Activated CD8-positive, alpha-beta T cell treated with anti-CD3 and anti-CD28 coated beads, Interleukin-2, amount 10 ng/mL, durations not matched to agents 7 days and 5 days (primary cell): ENCODE results near the gene B4GALT5. TPM values are rescaled to one million over a fixed set of nuclear protein-coding genes. Genes with fewer than 3 reads are reported as not detected.
"Not testable (repeated sequence)": the region's sequence is repeated elsewhere in the genome, so short reads cannot be mapped to it uniquely, and the experiment has no call there.

ENCODE experiments used
- ATAC-seq: fragments of 150-1000 bp; cut with Tn5 transposase; one replicate; pipeline ENCODE4 v1.10.0; 2021; ENCODE audit warnings: moderate library complexity
- CTCF ChIA-PET: fragments of 350-600 bp; sonication (Branson Sonifier 250); formaldehyde crosslinking; loops from one replicate; lab custom pipeline; 2021; ENCODE audit warnings: antibody characterized with exemption; lab: Charles Lee
- POLR2A ChIA-PET: fragments of 350-600 bp; sonication (Branson Sonifier 250); formaldehyde crosslinking; loops from one replicate; lab custom pipeline; 2021; ENCODE audit warnings: antibody characterized with exemption; lab: Charles Lee
- DNase-seq: peaks from one replicate; pipeline ENCODE4 v3.0.0-alpha.2; 2020
- H3K27ac Mint-ChIP-seq: one replicate; pipeline ENCODE4 v1.8.0; 2021; ENCODE audit warnings: mild to moderate bottlenecking, mixed read lengths
- H3K27me3 Mint-ChIP-seq: one replicate; pipeline ENCODE4 v1.8.0; 2021; ENCODE audit warnings: low read depth, mixed read lengths
- H3K36me3 Mint-ChIP-seq: one replicate; pipeline ENCODE4 v1.8.0; 2021; ENCODE audit warnings: low read depth, mixed read lengths
- H3K4me1 Mint-ChIP-seq: one replicate; pipeline ENCODE4 v1.8.0; 2021; ENCODE audit warnings: low read depth, mixed read lengths
- H3K4me3 Mint-ChIP-seq: one replicate; pipeline ENCODE4 v1.8.0; 2021; ENCODE audit warnings: mild to moderate bottlenecking, mixed read lengths
- H3K9me3 Mint-ChIP-seq: one replicate; pipeline ENCODE4 v1.8.0; 2022; ENCODE audit warnings: mixed read lengths; ENCODE audit not compliant: insufficient read depth
- total RNA-seq, 2 experiments: library from RNA; stranded (reverse); gene quantifications; one replicate each; pipeline ENCODE4 v1.2.3, GENCODE V29; 2021

Gene B4GALT5
- total RNA-seq, 2 experiments from 2014 or later = 13.3 to 13.4 TPM

- DNase-seq (no peak), ATAC-seq (no peak)
- ChIA-PET POLR2A (interaction anchor here (0.6 kb wide), 1 partner anchor 11 kb away, joined by 3 read pairs; no protein-coding TSS in a partner anchor), CTCF (no interaction called here)
- H3K36me3 Mint-ChIP-seq = no peaks in the 10 kb centered on the region
- H3K9me3 Mint-ChIP-seq = no peaks in the 10 kb centered on the region
- H3K27me3 Mint-ChIP-seq = peaks cover 1% of the 10 kb centered on the region
- H3K4me3 Mint-ChIP-seq = no peak overlapping the region
- peaks cover 15% of the 10 kb centered on the region for H3K4me1 Mint-ChIP-seq
- H3K27ac Mint-ChIP-seq = no peak overlapping the region
These were observed 14.5 kb upstream of the B4GALT5 start for GRCh38 chr20:49727894-49728885.

GRCh38 chr20:49727478-49727877 lies 13.8 kb upstream of the B4GALT5 start:
- H3K27ac Mint-ChIP-seq = no peak overlapping the region
- no peaks in the 10 kb centered on the region for H3K9me3 Mint-ChIP-seq
- H3K27me3 Mint-ChIP-seq = no peaks in the 10 kb centered on the region
- H3K36me3 Mint-ChIP-seq = no peaks in the 10 kb centered on the region
- H3K4me3 Mint-ChIP-seq = no peak overlapping the region
- H3K4me1 Mint-ChIP-seq = peaks cover 15% of the 10 kb centered on the region
- CTCF ChIA-PET = interaction anchor here (0.6 kb wide), 1 partner anchor 11 kb away, joined by 3 read pairs; no protein-coding TSS in a partner anchor
- POLR2A ChIA-PET = interaction anchor here (0.7 kb wide), 1 partner anchor 390 kb away, joined by 4 read pairs; no protein-coding TSS in a partner anchor
- DNase-seq = no peak
- ATAC-seq = no peak

GRCh38 chr20:49725694-49726093 lies 12.0 kb upstream of the B4GALT5 start:
- ATAC-seq = no peak
- H3K27me3 Mint-ChIP-seq = no peaks in the 10 kb centered on the region
- H3K9me3 Mint-ChIP-seq = no peaks in the 10 kb centered on the region
- H3K4me1 Mint-ChIP-seq = peaks cover 15% of the 10 kb centered on the region
- H3K27ac Mint-ChIP-seq = no peak overlapping the region
- ChIA-PET POLR2A (no interaction called here), CTCF (interaction anchor here (1.2 to 1.4 kb wide), 2 partner anchors 114 to 121 kb away, joined by 4 read pairs; no protein-coding TSS in a partner anchor)
- H3K36me3 Mint-ChIP-seq = no peaks in the 10 kb centered on the region
- H3K4me3 Mint-ChIP-seq = no peak overlapping the region
- DNase-seq = no peak

GRCh38 chr20:49725224-49725606 lies 11.5 kb upstream of the B4GALT5 start:
- H3K27me3 Mint-ChIP-seq, POLR2A ChIA-PET, H3K4me3 Mint-ChIP-seq, DNase-seq, H3K36me3 Mint-ChIP-seq, H3K9me3 Mint-ChIP-seq, ATAC-seq: not testable (repeated sequence)
- CTCF ChIA-PET = interaction anchor here (0.9 to 1.4 kb wide), 3 partner anchors 113 to 121 kb away, joined by 3 to 4 read pairs (median 4); no protein-coding TSS in a partner anchor
- peak overlapping the region; percentile 43 for H3K27ac Mint-ChIP-seq
- peaks cover 15% of the 10 kb centered on the region for H3K4me1 Mint-ChIP-seq

GRCh38 chr20:49724408-49725223 lies 10.9 kb upstream of the B4GALT5 start:
- Mint-ChIP-seq H3K36me3 (no peaks in the 10 kb centered on the region), H3K27ac (peak overlapping the region; percentile 43), H3K9me3 (no peaks in the 10 kb centered on the region), H3K4me3 (no peak overlapping the region), H3K27me3 (no peaks in the 10 kb centered on the region), H3K4me1 (peaks cover 15% of the 10 kb centered on the region)
- ChIA-PET POLR2A (interaction anchor here (0.6 kb wide), 1 partner anchor 15 kb away, joined by 4 read pairs; no protein-coding TSS in a partner anchor), CTCF (interaction anchor here (0.9 to 1.4 kb wide), 4 partner anchors 113 to 122 kb away, joined by 3 to 5 read pairs (median 4); no protein-coding TSS in a partner anchor)
- DNase-seq (no peak), ATAC-seq (no peak)

GRCh38 chr20:49723758-49724157 lies 10.1 kb upstream of the B4GALT5 start:
- CTCF ChIA-PET = interaction anchor here (1.3 kb wide), 1 partner anchor 113 kb away, joined by 5 read pairs; no protein-coding TSS in a partner anchor
- H3K9me3 Mint-ChIP-seq, H3K27ac Mint-ChIP-seq, H3K27me3 Mint-ChIP-seq, DNase-seq, H3K36me3 Mint-ChIP-seq, H3K4me3 Mint-ChIP-seq, ATAC-seq, POLR2A ChIA-PET: not testable (repeated sequence)
- H3K4me1 Mint-ChIP-seq = peaks cover 15% of the 10 kb centered on the region

- CTCF ChIA-PET, POLR2A ChIA-PET, DNase-seq, H3K27ac Mint-ChIP-seq, H3K27me3 Mint-ChIP-seq, ATAC-seq, H3K4me3 Mint-ChIP-seq, H3K9me3 Mint-ChIP-seq, H3K36me3 Mint-ChIP-seq: not testable (repeated sequence)
- peaks cover 15% of the 10 kb centered on the region for H3K4me1 Mint-ChIP-seq
These were observed 7.6 kb upstream of the B4GALT5 start for GRCh38 chr20:49721326-49721725.

GRCh38 chr20:49715466-49715865 lies 1.8 kb upstream of the B4GALT5 start:
- POLR2A ChIA-PET = no interaction called here
- Mint-ChIP-seq H3K27ac (no peak overlapping the region), H3K9me3 (no peaks in the 10 kb centered on the region)

GRCh38 chr20:49712996-49713752 lies 504 bp downstream of the B4GALT5 start:
- ATAC-seq = peak; percentile 80
- no peaks in the 10 kb centered on the region for H3K9me3 Mint-ChIP-seq
- peak overlapping the region; percentile 81 for H3K4me3 Mint-ChIP-seq
- peak overlapping the region; percentile 78 for H3K27ac Mint-ChIP-seq
- H3K36me3 Mint-ChIP-seq = no peaks in the 10 kb centered on the region
- H3K4me1 Mint-ChIP-seq = peaks cover 26% of the 10 kb centered on the region
- DNase-seq = peak; percentile 35
- H3K27me3 Mint-ChIP-seq = no peaks in the 10 kb centered on the region
- CTCF ChIA-PET = interaction anchor here (1.2 to 4.4 kb wide), 2 partner anchors 110 to 133 kb away, joined by 4 to 19 read pairs; no protein-coding TSS in a partner anchor
- POLR2A ChIA-PET = interaction anchor here (1.2 kb wide), 1 partner anchor 203 kb away, joined by 3 read pairs; no protein-coding TSS in a partner anchor

More at GRCh38 chr20:49715466-49715865, 1.8 kb upstream of the B4GALT5 start:
- Mint-ChIP-seq H3K27me3 (no peaks in the 10 kb centered on the region), H3K36me3 (no peaks in the 10 kb centered on the region), H3K4me1 (peaks cover 24% of the 10 kb centered on the region), H3K4me3 (no peak overlapping the region)
- ATAC-seq = no peak
- CTCF ChIA-PET = interaction anchor here (1.2 to 4.4 kb wide), 2 partner anchors 46 to 130 kb away, joined by 3 to 19 read pairs; no protein-coding TSS in a partner anchor
- DNase-seq = no peak

GRCh38 chr20:49712646-49712995 lies 1.1 kb downstream of the B4GALT5 start:
- POLR2A ChIA-PET = interaction anchor here (1.2 to 1.3 kb wide), 2 partner anchors 100 to 203 kb away, joined by 3 to 4 read pairs; partner anchors contain the start of gene SLC9A8
- Mint-ChIP-seq H3K9me3 (no peaks in the 10 kb centered on the region), H3K27me3 (no peaks in the 10 kb centered on the region), H3K27ac (no peak overlapping the region), H3K4me3 (peak overlapping the region; percentile 81), H3K4me1 (peaks cover 26% of the 10 kb centered on the region), H3K36me3 (no peaks in the 10 kb centered on the region)
- ATAC-seq (no peak), DNase-seq (no peak)
- CTCF ChIA-PET = no interaction called here
